Measurements from ENCODE around the gene TNFRSF8.

DNA sequence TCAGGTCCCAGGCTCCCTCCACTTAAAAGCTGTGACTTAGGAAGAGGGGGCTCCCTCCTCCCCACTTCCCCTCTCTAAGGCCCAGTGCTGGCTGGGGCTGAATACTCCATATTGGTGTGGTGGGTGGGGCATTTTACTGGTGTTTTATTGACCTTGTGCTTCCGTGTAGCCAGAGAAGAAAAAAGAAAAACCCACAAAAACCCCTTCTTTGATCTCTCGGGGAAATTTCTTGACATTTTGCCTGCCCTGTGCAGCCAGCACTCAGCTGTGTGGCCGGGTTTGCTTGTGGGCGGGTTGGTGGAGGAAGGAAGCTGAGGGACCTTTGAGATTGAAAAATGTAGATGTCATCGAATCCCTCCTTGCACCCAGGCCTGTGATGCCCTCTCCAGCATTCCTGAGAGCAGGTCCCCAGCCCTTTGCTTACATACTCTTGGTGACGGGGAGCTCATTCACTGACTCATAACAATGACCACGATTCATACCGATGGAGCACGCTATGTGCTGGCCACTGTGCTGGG, 24.8 kb downstream of the TNFRSF8 start:
- TF ChIP-seq NFE2L1 (CRISPR knock-in tag; IDR thresholded peaks at IDR 0.05) (no peak), ZBTB21 (CRISPR knock-in tag; IDR thresholded peaks at IDR 0.05; ENCODE audit: borderline replicate concordance) (no peak), ZNF263 (CRISPR knock-in tag; IDR thresholded peaks at IDR 0.05; ENCODE audit: low read depth) (no peak), SMAD3 (CRISPR knock-in tag; IDR thresholded peaks at IDR 0.05; ENCODE audit: borderline replicate concordance) (no peak)
- TF ChIP-seq, protein P1, sequence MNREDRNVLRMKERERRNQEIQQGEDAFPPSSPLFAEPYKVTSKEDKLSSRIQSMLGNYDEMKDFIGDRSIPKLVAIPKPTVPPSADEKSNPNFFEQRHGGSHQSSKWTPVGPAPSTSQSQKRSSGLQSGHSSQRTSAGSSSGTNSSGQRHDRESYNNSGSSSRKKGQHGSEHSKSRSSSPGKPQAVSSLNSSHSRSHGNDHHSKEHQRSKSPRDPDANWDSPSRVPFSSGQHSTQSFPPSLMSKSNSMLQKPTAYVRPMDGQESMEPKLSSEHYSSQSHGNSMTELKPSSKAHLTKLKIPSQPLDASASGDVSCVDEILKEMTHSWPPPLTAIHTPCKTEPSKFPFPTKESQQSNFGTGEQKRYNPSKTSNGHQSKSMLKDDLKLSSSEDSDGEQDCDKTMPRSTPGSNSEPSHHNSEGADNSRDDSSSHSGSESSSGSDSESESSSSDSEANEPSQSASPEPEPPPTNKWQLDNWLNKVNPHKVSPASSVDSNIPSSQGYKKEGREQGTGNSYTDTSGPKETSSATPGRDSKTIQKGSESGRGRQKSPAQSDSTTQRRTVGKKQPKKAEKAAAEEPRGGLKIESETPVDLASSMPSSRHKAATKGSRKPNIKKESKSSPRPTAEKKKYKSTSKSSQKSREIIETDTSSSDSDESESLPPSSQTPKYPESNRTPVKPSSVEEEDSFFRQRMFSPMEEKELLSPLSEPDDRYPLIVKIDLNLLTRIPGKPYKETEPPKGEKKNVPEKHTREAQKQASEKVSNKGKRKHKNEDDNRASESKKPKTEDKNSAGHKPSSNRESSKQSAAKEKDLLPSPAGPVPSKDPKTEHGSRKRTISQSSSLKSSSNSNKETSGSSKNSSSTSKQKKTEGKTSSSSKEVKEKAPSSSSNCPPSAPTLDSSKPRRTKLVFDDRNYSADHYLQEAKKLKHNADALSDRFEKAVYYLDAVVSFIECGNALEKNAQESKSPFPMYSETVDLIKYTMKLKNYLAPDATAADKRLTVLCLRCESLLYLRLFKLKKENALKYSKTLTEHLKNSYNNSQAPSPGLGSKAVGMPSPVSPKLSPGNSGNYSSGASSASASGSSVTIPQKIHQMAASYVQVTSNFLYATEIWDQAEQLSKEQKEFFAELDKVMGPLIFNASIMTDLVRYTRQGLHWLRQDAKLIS (CRISPR knock-in tag; IDR thresholded peaks at IDR 0.05; ENCODE audit: borderline replicate concordance): no peak
- TF ChIP-seq, protein P2, sequence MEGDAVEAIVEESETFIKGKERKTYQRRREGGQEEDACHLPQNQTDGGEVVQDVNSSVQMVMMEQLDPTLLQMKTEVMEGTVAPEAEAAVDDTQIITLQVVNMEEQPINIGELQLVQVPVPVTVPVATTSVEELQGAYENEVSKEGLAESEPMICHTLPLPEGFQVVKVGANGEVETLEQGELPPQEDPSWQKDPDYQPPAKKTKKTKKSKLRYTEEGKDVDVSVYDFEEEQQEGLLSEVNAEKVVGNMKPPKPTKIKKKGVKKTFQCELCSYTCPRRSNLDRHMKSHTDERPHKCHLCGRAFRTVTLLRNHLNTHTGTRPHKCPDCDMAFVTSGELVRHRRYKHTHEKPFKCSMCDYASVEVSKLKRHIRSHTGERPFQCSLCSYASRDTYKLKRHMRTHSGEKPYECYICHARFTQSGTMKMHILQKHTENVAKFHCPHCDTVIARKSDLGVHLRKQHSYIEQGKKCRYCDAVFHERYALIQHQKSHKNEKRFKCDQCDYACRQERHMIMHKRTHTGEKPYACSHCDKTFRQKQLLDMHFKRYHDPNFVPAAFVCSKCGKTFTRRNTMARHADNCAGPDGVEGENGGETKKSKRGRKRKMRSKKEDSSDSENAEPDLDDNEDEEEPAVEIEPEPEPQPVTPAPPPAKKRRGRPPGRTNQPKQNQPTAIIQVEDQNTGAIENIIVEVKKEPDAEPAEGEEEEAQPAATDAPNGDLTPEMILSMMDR (IDR thresholded peaks at IDR 0.05): no peak
- TF ChIP-seq, protein P3, sequence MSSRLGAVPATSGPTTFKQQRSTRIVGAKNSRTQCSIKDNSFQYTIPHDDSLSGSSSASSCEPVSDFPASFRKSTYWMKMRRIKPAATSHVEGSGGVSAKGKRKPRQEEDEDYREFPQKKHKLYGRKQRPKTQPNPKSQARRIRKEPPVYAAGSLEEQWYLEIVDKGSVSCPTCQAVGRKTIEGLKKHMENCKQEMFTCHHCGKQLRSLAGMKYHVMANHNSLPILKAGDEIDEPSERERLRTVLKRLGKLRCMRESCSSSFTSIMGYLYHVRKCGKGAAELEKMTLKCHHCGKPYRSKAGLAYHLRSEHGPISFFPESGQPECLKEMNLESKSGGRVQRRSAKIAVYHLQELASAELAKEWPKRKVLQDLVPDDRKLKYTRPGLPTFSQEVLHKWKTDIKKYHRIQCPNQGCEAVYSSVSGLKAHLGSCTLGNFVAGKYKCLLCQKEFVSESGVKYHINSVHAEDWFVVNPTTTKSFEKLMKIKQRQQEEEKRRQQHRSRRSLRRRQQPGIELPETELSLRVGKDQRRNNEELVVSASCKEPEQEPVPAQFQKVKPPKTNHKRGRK (CRISPR knock-in tag; IDR thresholded peaks at IDR 0.05; ENCODE audit: borderline replicate concordance): no peak
- TF ChIP-seq, protein P4, sequence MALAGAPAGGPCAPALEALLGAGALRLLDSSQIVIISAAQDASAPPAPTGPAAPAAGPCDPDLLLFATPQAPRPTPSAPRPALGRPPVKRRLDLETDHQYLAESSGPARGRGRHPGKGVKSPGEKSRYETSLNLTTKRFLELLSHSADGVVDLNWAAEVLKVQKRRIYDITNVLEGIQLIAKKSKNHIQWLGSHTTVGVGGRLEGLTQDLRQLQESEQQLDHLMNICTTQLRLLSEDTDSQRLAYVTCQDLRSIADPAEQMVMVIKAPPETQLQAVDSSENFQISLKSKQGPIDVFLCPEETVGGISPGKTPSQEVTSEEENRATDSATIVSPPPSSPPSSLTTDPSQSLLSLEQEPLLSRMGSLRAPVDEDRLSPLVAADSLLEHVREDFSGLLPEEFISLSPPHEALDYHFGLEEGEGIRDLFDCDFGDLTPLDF (CRISPR knock-in tag; IDR thresholded peaks at IDR 0.05): no peak
- TF ChIP-seq, protein P5, sequence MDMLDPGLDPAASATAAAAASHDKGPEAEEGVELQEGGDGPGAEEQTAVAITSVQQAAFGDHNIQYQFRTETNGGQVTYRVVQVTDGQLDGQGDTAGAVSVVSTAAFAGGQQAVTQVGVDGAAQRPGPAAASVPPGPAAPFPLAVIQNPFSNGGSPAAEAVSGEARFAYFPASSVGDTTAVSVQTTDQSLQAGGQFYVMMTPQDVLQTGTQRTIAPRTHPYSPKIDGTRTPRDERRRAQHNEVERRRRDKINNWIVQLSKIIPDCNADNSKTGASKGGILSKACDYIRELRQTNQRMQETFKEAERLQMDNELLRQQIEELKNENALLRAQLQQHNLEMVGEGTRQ (CRISPR knock-in tag; IDR thresholded peaks at IDR 0.05): no peak
- TF ChIP-seq, protein P6, sequence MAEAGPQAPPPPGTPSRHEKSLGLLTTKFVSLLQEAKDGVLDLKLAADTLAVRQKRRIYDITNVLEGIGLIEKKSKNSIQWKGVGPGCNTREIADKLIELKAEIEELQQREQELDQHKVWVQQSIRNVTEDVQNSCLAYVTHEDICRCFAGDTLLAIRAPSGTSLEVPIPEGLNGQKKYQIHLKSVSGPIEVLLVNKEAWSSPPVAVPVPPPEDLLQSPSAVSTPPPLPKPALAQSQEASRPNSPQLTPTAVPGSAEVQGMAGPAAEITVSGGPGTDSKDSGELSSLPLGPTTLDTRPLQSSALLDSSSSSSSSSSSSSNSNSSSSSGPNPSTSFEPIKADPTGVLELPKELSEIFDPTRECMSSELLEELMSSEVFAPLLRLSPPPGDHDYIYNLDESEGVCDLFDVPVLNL (CRISPR knock-in tag; IDR thresholded peaks at IDR 0.05; ENCODE audit: borderline replicate concordance, low read depth): no peak
